ENCODE measurements around the gene SRRM2.

GRCh38 chr16:2787406-2787805, 35.0 kb downstream of the SRRM2 start, which contains the start of gene PRSS33:
- TF ChIP-seq CTCF (IDR thresholded peaks at IDR 0.05; ENCODE audit: insufficient read depth, low read depth, low read length): no peak
- TF ChIP-seq EZH2 (IDR thresholded peaks at IDR 0.05; ENCODE audit: insufficient read depth, low read length): no peak
